Karpas-422 (cell line): Measurements from ENCODE around the gene JAM3. TPM values are rescaled to one million over a fixed set of nuclear protein-coding genes. Genes with fewer than 3 reads are reported as not detected.
"Not testable (repeated sequence)": the region's sequence is repeated elsewhere in the genome, so short reads cannot be mapped to it uniquely, and the experiment has no call there.

Experiments
- DNase-seq: peaks from one replicate; pipeline ENCODE4 v3.0.0-alpha.2; 2015
- H2AFZ ChIP-seq: fragments of 200-600 bp; sonication (generic); 2 replicates; pipeline ENCODE4 v1.6.1; 2014; ENCODE audit warnings: antibody characterized with exemption, low read length, mixed read lengths
- H3K27ac ChIP-seq: fragments of 200-600 bp; sonication (generic); 2 replicates; pipeline ENCODE4 v1.5.1; 2014; ENCODE audit warnings: mild to moderate bottlenecking, low read length, moderate library complexity
- H3K27me3 ChIP-seq: fragments of 200-600 bp; sonication (generic); 2 replicates; pipeline ENCODE4 v1.6.1; 2014; ENCODE audit warnings: low read length, mixed read lengths
- H3K36me3 ChIP-seq: fragments of 200-600 bp; sonication (generic); 2 replicates; pipeline ENCODE4 v1.6.1; 2014; ENCODE audit warnings: low read length, mixed read lengths; ENCODE audit not compliant: insufficient read depth
- H3K4me1 ChIP-seq: fragments of 200-600 bp; sonication (generic); 2 replicates; pipeline ENCODE4 v1.6.1; 2014; ENCODE audit warnings: mild to moderate bottlenecking, low read length, mixed read lengths
- H3K4me2 ChIP-seq: fragments of 200-600 bp; sonication (generic); 2 replicates; pipeline ENCODE4 v1.6.1; 2014; ENCODE audit warnings: low read length, low read depth, mild to moderate bottlenecking; ENCODE audit not compliant: poor library complexity, severe bottlenecking
- H3K4me3 ChIP-seq: fragments of 200-600 bp; sonication (generic); 2 replicates; pipeline ENCODE4 v1.5.1; 2014; ENCODE audit warnings: mild to moderate bottlenecking, antibody characterized with exemption, low read length, mixed read lengths
- H3K79me2 ChIP-seq: fragments of 200-600 bp; sonication (generic); 2 replicates; pipeline ENCODE4 v1.6.1; 2014; ENCODE audit warnings: mild to moderate bottlenecking, low read length, mixed read lengths
- H3K9ac ChIP-seq: fragments of 200-600 bp; sonication (generic); 2 replicates; pipeline ENCODE4 v1.6.0; 2014; ENCODE audit warnings: low read length
- H3K9me2 ChIP-seq: fragments of 200-600 bp; sonication (generic), shearing (Covaris generic); replicated peaks from 2 replicates; pipeline ENCODE4 v1.6.0; 2014; ENCODE audit warnings: mild to moderate bottlenecking, low read length, moderate library complexity; ENCODE audit not compliant: insufficient read depth
- H3K9me3 ChIP-seq: fragments of 300-700, 200-600 bp; sonication (generic); 2 replicates; pipeline ENCODE4 v1.6.1; 2014; ENCODE audit warnings: low read length, mixed read lengths
- H4K20me1 ChIP-seq: fragments of 200-600 bp; sonication (generic); 2 replicates; pipeline ENCODE4 v1.6.1; 2014; ENCODE audit warnings: mild to moderate bottlenecking, antibody characterized with exemption, low read length, low read depth; ENCODE audit not compliant: insufficient read depth
- total RNA-seq: library from RNA; depleted of rRNA; stranded (reverse); fragments of >200 nt; shearing (Covaris generic); gene quantifications from 2 replicates; pipeline ENCODE4 v1.2.3, GENCODE V29; 2014; ENCODE audit warnings: low replicate concordance

The JAM3 gene
- total RNA-seq, 1 experiment from 2014 or later, result 4.8 TPM

GRCh38 chr11:134171951-134172350, 103.1 kb downstream of the JAM3 start:
- Histone ChIP-seq H3K27me3 (no peaks in the 10 kb centered on the region), H3K27ac (no peak overlapping the region), H2AFZ (no peak overlapping the region), H3K9me2 (no peaks in the 10 kb centered on the region), H3K4me1 (no peaks in the 10 kb centered on the region), H3K9ac (no peak overlapping the region), H3K4me3 (no peak overlapping the region), H4K20me1 (no peaks in the 10 kb centered on the region), H3K9me3 (no peaks in the 10 kb centered on the region), H3K79me2 (no peaks in the 10 kb centered on the region), H3K4me2 (no peak overlapping the region), H3K36me3 (peaks cover 7% of the 10 kb centered on the region)
- DNase-seq, result no peak

DNA sequence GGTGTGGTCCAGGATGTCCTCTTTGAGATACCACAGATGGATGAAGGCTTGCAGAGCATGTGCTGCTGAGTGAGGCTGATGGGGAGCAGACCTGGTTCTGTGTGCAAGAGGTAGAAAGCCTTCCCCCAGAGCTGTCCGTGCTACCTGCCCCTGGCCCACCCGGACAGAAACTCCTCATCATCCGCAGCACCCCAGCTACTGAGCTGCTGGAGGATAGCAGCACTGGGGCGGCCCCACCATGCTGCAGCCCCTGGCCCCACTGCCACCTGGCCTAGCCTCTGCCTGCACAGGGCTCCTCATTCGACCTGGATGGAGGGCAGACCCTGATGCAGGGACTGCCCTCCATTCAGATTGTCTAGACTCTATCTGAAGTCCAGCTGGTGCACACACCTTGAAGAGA, 104.4 kb downstream of the JAM3 start:
- Histone ChIP-seq H3K79me2 (no peaks in the 10 kb centered on the region), H3K27me3 (no peaks in the 10 kb centered on the region), H2AFZ (no peak overlapping the region), H3K4me3 (no peak overlapping the region), H3K4me1 (no peaks in the 10 kb centered on the region), H3K27ac (no peak overlapping the region), H4K20me1 (no peaks in the 10 kb centered on the region), H3K9ac (no peak overlapping the region), H3K36me3 (peaks cover 7% of the 10 kb centered on the region), H3K9me2 (no peaks in the 10 kb centered on the region), H3K9me3 (no peaks in the 10 kb centered on the region), H3K4me2 (no peak overlapping the region)
- no peak for DNase-seq

GRCh38 chr11:134176284-134176683, 107.4 kb downstream of the JAM3 start:
- Histone ChIP-seq H3K36me3 (peaks cover 7% of the 10 kb centered on the region), H3K9ac (no peak overlapping the region)

DNA sequence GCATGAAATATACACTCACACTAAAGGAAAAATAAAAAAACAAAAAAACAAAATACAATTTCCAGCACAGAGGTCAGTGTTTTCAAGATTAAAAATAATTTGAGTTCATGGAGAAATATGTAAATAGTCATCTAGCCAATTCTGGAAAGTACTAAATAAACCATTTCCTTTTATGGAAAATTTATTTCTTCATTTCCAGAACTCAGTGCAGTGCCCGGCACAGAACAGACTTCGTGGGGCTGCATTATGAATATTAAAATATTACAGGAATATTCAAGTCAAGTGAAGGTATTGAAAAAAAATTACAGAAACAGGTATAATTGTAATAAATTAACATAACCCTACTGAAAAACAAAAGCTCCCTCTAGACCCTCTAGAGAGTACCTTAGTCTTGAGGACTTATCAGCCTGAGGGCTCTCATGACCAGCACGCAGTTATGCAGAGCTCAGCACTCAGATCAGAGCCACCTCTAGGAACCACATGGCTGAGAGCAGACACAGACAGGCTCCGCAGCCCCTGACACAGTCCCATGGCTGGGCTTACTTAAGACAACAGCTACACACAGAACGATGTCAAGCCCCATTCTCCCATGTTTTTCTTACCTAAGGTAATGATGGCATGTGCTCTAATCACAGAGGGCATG, 109.3 kb downstream of the JAM3 start:
- no peaks in the 10 kb centered on the region for H3K4me1 ChIP-seq
- no peak overlapping the region for H2AFZ ChIP-seq
- no peak overlapping the region for H3K9ac ChIP-seq
- DNase-seq, result no peak
- no peaks in the 10 kb centered on the region for H3K9me3 ChIP-seq
- peaks cover 7% of the 10 kb centered on the region for H3K36me3 ChIP-seq
- H3K4me3 ChIP-seq, result no peak overlapping the region
- no peaks in the 10 kb centered on the region for H3K79me2 ChIP-seq
- no peaks in the 10 kb centered on the region for H4K20me1 ChIP-seq
- H3K9me2 ChIP-seq, result no peaks in the 10 kb centered on the region
- H3K27ac ChIP-seq, result no peak overlapping the region
- H3K27me3 ChIP-seq, result no peaks in the 10 kb centered on the region
- no peak overlapping the region for H3K4me2 ChIP-seq

More at GRCh38 chr11:134176284-134176683, 107.4 kb downstream of the JAM3 start:
- Histone ChIP-seq H3K4me2 (no peak overlapping the region), H3K9me2 (no peaks in the 10 kb centered on the region), H3K4me3 (no peak overlapping the region), H3K27ac (no peak overlapping the region), H3K27me3 (no peaks in the 10 kb centered on the region), H4K20me1 (no peaks in the 10 kb centered on the region), H2AFZ (no peak overlapping the region), H3K4me1 (no peaks in the 10 kb centered on the region), H3K79me2 (no peaks in the 10 kb centered on the region), H3K9me3 (no peaks in the 10 kb centered on the region)
- no peak for DNase-seq

GRCh38 chr11:134181707-134182106, 112.8 kb downstream of the JAM3 start:
- Histone ChIP-seq H3K36me3 (no peaks in the 10 kb centered on the region), H3K9me3 (no peaks in the 10 kb centered on the region), H3K27me3 (no peaks in the 10 kb centered on the region), H2AFZ (no peak overlapping the region), H3K79me2 (no peaks in the 10 kb centered on the region), H3K27ac (no peak overlapping the region), H3K9ac (no peak overlapping the region), H4K20me1 (no peaks in the 10 kb centered on the region), H3K4me1 (no peaks in the 10 kb centered on the region), H3K4me3 (no peak overlapping the region), H3K9me2 (no peaks in the 10 kb centered on the region), H3K4me2 (no peak overlapping the region)
- no peak for DNase-seq

- not testable (repeated sequence) for H3K27ac ChIP-seq, H3K9me3 ChIP-seq, DNase-seq, H3K9me2 ChIP-seq, H3K4me2 ChIP-seq, H3K79me2 ChIP-seq, H2AFZ ChIP-seq, H4K20me1 ChIP-seq, H3K4me1 ChIP-seq, H3K27me3 ChIP-seq, H3K9ac ChIP-seq, H3K4me3 ChIP-seq
- peaks cover 42% of the 10 kb centered on the region for H3K36me3 ChIP-seq
These were observed 119.2 kb downstream of the JAM3 start for GRCh38 chr11:134188092-134188491.

DNA sequence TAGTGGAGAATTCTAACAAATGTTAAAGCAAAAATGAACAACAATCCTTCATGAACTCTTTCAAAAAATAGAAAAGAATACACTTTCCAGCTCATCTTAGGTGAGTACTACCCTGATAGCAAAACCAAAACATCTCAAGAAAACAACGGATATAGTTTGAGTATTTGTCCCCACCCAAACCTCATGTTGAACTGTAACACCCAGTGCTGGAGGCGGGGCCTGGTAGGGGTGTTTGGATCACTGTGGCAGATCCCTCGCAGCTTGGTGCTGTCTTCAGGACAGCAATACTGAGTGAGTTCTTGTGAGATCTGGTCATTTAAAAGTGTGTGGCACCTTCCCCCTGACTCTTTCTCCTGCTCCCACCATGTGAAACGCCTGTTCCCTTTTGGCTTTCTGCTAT, 127.9 kb downstream of the JAM3 start:
- Histone ChIP-seq H3K27ac (no peak overlapping the region), H3K27me3 (no peaks in the 10 kb centered on the region), H3K9me3 (no peaks in the 10 kb centered on the region), H3K4me2 (no peak overlapping the region), H3K36me3 (peaks cover 25% of the 10 kb centered on the region), H3K9me2 (no peaks in the 10 kb centered on the region), H3K9ac (no peak overlapping the region), H3K79me2 (no peaks in the 10 kb centered on the region), H3K4me1 (peaks cover 5% of the 10 kb centered on the region), H4K20me1 (no peaks in the 10 kb centered on the region), H3K4me3 (no peak overlapping the region), H2AFZ (no peak overlapping the region)
- no peak for DNase-seq

DNA sequence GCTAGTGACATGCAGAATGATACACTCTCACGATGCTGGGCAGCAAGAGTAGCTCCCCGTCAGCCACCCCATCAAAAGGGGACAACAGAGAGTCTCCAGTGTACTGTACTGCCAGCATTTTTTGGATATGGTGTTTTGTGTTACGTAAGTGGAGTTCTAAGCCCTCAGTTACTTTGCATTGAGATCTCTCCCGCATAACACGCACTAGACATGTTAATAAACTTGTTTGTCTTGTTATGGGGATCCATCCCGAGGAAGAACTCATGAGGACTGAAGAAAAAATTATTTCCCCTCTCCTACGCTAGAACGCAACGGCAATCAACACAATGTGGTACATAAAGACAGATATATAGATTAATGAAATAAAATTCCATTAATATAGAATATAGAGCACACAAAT, 130.7 kb downstream of the JAM3 start:
- H3K4me2 ChIP-seq, result no peak overlapping the region
- no peaks in the 10 kb centered on the region for H3K9me2 ChIP-seq
- no peak for DNase-seq
- H3K79me2 ChIP-seq, result no peaks in the 10 kb centered on the region
- no peaks in the 10 kb centered on the region for H3K9me3 ChIP-seq
- H3K27me3 ChIP-seq, result no peaks in the 10 kb centered on the region
- peaks cover 22% of the 10 kb centered on the region for H3K36me3 ChIP-seq
- no peaks in the 10 kb centered on the region for H4K20me1 ChIP-seq
- H3K9ac ChIP-seq, result no peak overlapping the region
- H2AFZ ChIP-seq, result no peak overlapping the region
- peaks cover 5% of the 10 kb centered on the region for H3K4me1 ChIP-seq
- no peak overlapping the region for H3K4me3 ChIP-seq
- no peak overlapping the region for H3K27ac ChIP-seq
